ENCODE data around the gene ITGAD.

Gene ITGAD

DNA sequence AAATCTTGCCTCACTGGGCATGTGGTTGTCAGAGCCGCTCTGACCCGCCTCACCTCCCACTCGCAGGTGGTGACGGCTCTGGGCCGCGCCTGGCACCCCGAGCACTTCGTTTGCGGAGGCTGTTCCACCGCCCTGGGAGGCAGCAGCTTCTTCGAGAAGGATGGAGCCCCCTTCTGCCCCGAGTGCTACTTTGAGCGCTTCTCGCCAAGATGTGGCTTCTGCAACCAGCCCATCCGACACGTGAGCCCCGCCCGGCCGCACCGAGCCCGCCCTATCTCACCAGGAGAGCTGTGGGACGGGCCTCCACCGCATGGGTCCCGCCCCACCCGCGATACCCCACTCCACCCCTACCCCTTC, 82.8 kb downstream of the ITGAD start:
- TF ChIP-seq, protein P1, sequence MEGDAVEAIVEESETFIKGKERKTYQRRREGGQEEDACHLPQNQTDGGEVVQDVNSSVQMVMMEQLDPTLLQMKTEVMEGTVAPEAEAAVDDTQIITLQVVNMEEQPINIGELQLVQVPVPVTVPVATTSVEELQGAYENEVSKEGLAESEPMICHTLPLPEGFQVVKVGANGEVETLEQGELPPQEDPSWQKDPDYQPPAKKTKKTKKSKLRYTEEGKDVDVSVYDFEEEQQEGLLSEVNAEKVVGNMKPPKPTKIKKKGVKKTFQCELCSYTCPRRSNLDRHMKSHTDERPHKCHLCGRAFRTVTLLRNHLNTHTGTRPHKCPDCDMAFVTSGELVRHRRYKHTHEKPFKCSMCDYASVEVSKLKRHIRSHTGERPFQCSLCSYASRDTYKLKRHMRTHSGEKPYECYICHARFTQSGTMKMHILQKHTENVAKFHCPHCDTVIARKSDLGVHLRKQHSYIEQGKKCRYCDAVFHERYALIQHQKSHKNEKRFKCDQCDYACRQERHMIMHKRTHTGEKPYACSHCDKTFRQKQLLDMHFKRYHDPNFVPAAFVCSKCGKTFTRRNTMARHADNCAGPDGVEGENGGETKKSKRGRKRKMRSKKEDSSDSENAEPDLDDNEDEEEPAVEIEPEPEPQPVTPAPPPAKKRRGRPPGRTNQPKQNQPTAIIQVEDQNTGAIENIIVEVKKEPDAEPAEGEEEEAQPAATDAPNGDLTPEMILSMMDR (IDR thresholded peaks at IDR 0.05; ENCODE audit: borderline replicate concordance, control extremely low read depth, extremely low read depth, insufficient read depth, missing control alignments) = no peak
- no peak for DNase-seq (ENCODE audit: low spot score)
- in situ Hi-C loops (cut with MboI; ENCODE audit: low sequenced_read_pairs, unreplicated experiment) = no loop called here

All from GM13976 (cell line).